GM12878 (cell line): ENCODE measurements around the gene TAX1BP3. TPM values are rescaled to one million over a fixed set of nuclear protein-coding genes. Genes with fewer than 3 reads are reported as not detected.

Experiments
- CBFB ChIP-seq: IDR thresholded peaks from 2 replicates; pipeline ENCODE4 v1.6.1; 2016; ENCODE audit warnings: antibody characterized with exemption, low read depth
- CHD1 ChIP-seq: IDR thresholded peaks from 2 replicates; pipeline ENCODE4 v1.6.1; 2012; ENCODE audit warnings: low read depth, low read length, improper control_type of control experiment
- CHD4 ChIP-seq: fragments of 200-600 bp; sonication (generic); IDR thresholded peaks from 2 replicates; pipeline ENCODE4 v1.6.1; 2016; ENCODE audit warnings: mild to moderate bottlenecking
- CREB1 ChIP-seq: IDR thresholded peaks from 2 replicates; pipeline ENCODE4 v1.6.1; 2012; ENCODE audit warnings: low read depth, mild to moderate bottlenecking, inconsistent platforms
- CREM ChIP-seq: IDR thresholded peaks from 2 replicates; pipeline ENCODE4 v1.6.1; 2014; ENCODE audit warnings: antibody characterized with exemption, low read depth
- CUX1 ChIP-seq: IDR thresholded peaks from 2 replicates; pipeline ENCODE4 v1.6.1; 2012; ENCODE audit warnings: improper control_type of control experiment, low read depth, low read length; ENCODE audit not compliant: insufficient replicate concordance
- FOXK2 ChIP-seq: fragments of 450-650 bp; IDR thresholded peaks from 2 replicates; pipeline ENCODE4 v1.6.1; 2017; ENCODE audit warnings: mild to moderate bottlenecking, moderate library complexity
- HDAC2 ChIP-seq: fragments of 200-600 bp; sonication (generic); IDR thresholded peaks from 2 replicates; pipeline ENCODE4 v1.6.1; 2017
- IRF3 ChIP-seq: fragments of 450-650 bp; IDR thresholded peaks from 2 replicates; pipeline ENCODE4 v1.6.1; 2014; ENCODE audit warnings: mild to moderate bottlenecking
- POLR2A ChIP-seq: IDR thresholded peaks from 2 replicates; pipeline ENCODE4 v1.6.1; 2011; ENCODE audit warnings: low read depth, mild to moderate bottlenecking, low read length
- RB1 ChIP-seq: fragments of 450-650 bp; formaldehyde crosslinking; IDR thresholded peaks from 2 replicates; pipeline ENCODE4 v1.6.1; 2017; ENCODE audit warnings: mild to moderate bottlenecking, borderline replicate concordance
- RCOR1 ChIP-seq: conservative IDR thresholded peaks from 2 replicates; pipeline ENCODE4 v1.6.1; 2012; ENCODE audit warnings: low read depth, low read length, improper control_type of control experiment
- RUNX3 ChIP-seq: IDR thresholded peaks from 2 replicates; pipeline ENCODE4 v1.6.1; 2012; ENCODE audit warnings: low read length, inconsistent platforms
- SMAD1 ChIP-seq: fragments of 450-650 bp; IDR thresholded peaks from 2 replicates; pipeline ENCODE4 v1.6.1; 2018; ENCODE audit warnings: mild to moderate bottlenecking, low read depth; ENCODE audit not compliant: partially characterized antibody
- SP1 ChIP-seq: IDR thresholded peaks from one replicate; pipeline ENCODE4 v1.6.1; 2011; ENCODE audit warnings: low read depth, low read length
- TAF1 ChIP-seq: IDR thresholded peaks from 2 replicates; pipeline ENCODE4 v1.6.1; 2011; ENCODE audit warnings: mild to moderate bottlenecking, low read depth, low read length, borderline replicate concordance
- TARDBP ChIP-seq: IDR thresholded peaks from 2 replicates; pipeline ENCODE4 v1.6.1; 2016; ENCODE audit warnings: borderline replicate concordance
- USF1 ChIP-seq: IDR thresholded peaks from 2 replicates; pipeline ENCODE4 v1.6.1; 2011; ENCODE audit warnings: borderline replicate concordance, low read depth, mild to moderate bottlenecking, moderate library complexity, mixed read lengths, low read length; ENCODE audit not compliant: insufficient read depth; ENCODE audit errors: extremely low read length
- YBX1 ChIP-seq: fragments of 450-650 bp; IDR thresholded peaks from 2 replicates; pipeline ENCODE4 v1.6.1; 2016; ENCODE audit warnings: antibody characterized with exemption
- ZNF592 ChIP-seq: fragments of 450-650 bp; IDR thresholded peaks from 2 replicates; pipeline ENCODE4 v1.6.1; 2017; ENCODE audit warnings: mild to moderate bottlenecking, moderate library complexity
- polyA plus RNA-seq, 11 experiments: library from polyadenylated mRNA; depleted of rRNA in 4 of 11; unstranded in 6 of 11; stranded (reverse) in 5 of 11; fragments of >200 nt; fragmentation: Nextera tagmentation in 4 of 11; fragmentation: Illumina TruSeq in 1 of 11; extraction: Ambion mirVana in 4 of 11; extraction: Trizol in 1 of 11; gene quantifications; 1 replicate in 1 of 11; 2 replicates in 10 of 11; pipeline versions ENCODE4 v1.2.1 to v1.2.3, GENCODE V29; 2011 to 2016; ENCODE audit warnings: inconsistent platforms in 2 of 11, missing spikeins in 2 of 11, low read depth in 1 of 11
- total RNA-seq, 4 experiments: library from RNA; depleted of rRNA in 3 of 4; stranded (reverse); fragments of >200 nt in 3 of 4; fragmentation: Illumina TruSeq in 1 of 4; extraction: Trizol in 1 of 4; gene quantifications; 2 replicates each; pipeline versions ENCODE4 v1.2.1 to v1.2.3, GENCODE V29; 2013 to 2021

Gene TAX1BP3
- total and polyA plus RNA-seq, 10 of the 15 experiments (the other 5 are each of a cell fraction or from before 2014, with no cell fraction given), result 1.00 to 40.4 (median 15.4) TPM

- peak; percentile 73 for TF ChIP-seq CUX1
- peak; percentile 86 for TF ChIP-seq RUNX3
- TF ChIP-seq FOXK2, result no peak; the same call in 1 of the 2 replicates
- TF ChIP-seq USF1, result no peak
- TF ChIP-seq RB1, result no peak
- TF ChIP-seq CHD1, result no peak
- TF ChIP-seq TARDBP, result no peak
- TF ChIP-seq CBFB, result no peak
- TF ChIP-seq POLR2A, result no peak
- TF ChIP-seq CHD4, result no peak
- TF ChIP-seq SP1, result peak; percentile 47
- no peak for TF ChIP-seq IRF3
- peak; percentile 69 for TF ChIP-seq SMAD1
- TF ChIP-seq ZNF592, result no peak
- peak; percentile 73 for TF ChIP-seq CREM
- peak; percentile 53 for TF ChIP-seq CREB1
- TF ChIP-seq TAF1, result no peak
- TF ChIP-seq HDAC2, result no peak
- TF ChIP-seq RCOR1, result peak; percentile 67; the same call in 1 of the 2 replicates
- TF ChIP-seq YBX1, result no peak
Observed at GRCh38 chr17:3710951-3711383, 42.6 kb upstream of the TAX1BP3 start (continued).
